ENCODE measurements around the gene APP.

APP gene

GRCh38 chr21:25845729-25846256, 324.8 kb downstream of the APP start:
- H3K4me3 Mint-ChIP-seq: no peak overlapping the region
- no peak overlapping the region for H3K27ac Mint-ChIP-seq
- no peak for DNase-seq
- peaks cover 5% of the 10 kb centered on the region for H3K27me3 Mint-ChIP-seq (ENCODE audit: low read depth, poor library complexity)
- H3K36me3 Mint-ChIP-seq (ENCODE audit: low read depth): no peaks in the 10 kb centered on the region
- peaks cover 9% of the 10 kb centered on the region for H3K4me1 Mint-ChIP-seq
- peaks cover 28% of the 10 kb centered on the region for H3K9me3 Mint-ChIP-seq
- no peak for TF ChIP-seq CTCF (IDR thresholded peaks at IDR 0.05)

- Mint-ChIP-seq H3K27ac (peak overlapping the region; percentile 88), H3K4me3 (no peak overlapping the region), H3K27me3 (ENCODE audit: low read depth, poor library complexity) (peaks cover 7% of the 10 kb centered on the region), H3K36me3 (ENCODE audit: low read depth) (no peaks in the 10 kb centered on the region), H3K4me1 (peaks cover 9% of the 10 kb centered on the region), H3K9me3 (peaks cover 25% of the 10 kb centered on the region)
- TF ChIP-seq CTCF (IDR thresholded peaks at IDR 0.05): no peak
- DNase-seq: no peak
Measured at GRCh38 chr21:25842925-25843324, 327.6 kb downstream of the APP start.

GRCh38 chr21:25838809-25839208, 331.8 kb downstream of the APP start:
- DNase-seq: no peak
- no peaks in the 10 kb centered on the region for H3K36me3 Mint-ChIP-seq (ENCODE audit: low read depth)
- no peak overlapping the region for H3K4me3 Mint-ChIP-seq
- peaks cover 9% of the 10 kb centered on the region for H3K4me1 Mint-ChIP-seq
- no peak overlapping the region for H3K27ac Mint-ChIP-seq
- H3K9me3 Mint-ChIP-seq: peaks cover 19% of the 10 kb centered on the region
- H3K27me3 Mint-ChIP-seq (ENCODE audit: low read depth, poor library complexity): peaks cover 7% of the 10 kb centered on the region
- no peak for TF ChIP-seq CTCF (IDR thresholded peaks at IDR 0.05)

GRCh38 chr21:25837533-25838265, 332.9 kb downstream of the APP start:
- Mint-ChIP-seq H3K4me3 (no peak overlapping the region), H3K9me3 (peaks cover 30% of the 10 kb centered on the region), H3K4me1 (peaks cover 3% of the 10 kb centered on the region), H3K27me3 (ENCODE audit: low read depth, poor library complexity) (peaks cover 7% of the 10 kb centered on the region), H3K27ac (no peak overlapping the region), H3K36me3 (ENCODE audit: low read depth) (no peaks in the 10 kb centered on the region)
- no peak for TF ChIP-seq CTCF (IDR thresholded peaks at IDR 0.05)
- DNase-seq: no peak

GRCh38 chr21:25836396-25836795, 334.2 kb downstream of the APP start:
- Mint-ChIP-seq H3K36me3 (ENCODE audit: low read depth) (no peaks in the 10 kb centered on the region), H3K27ac (no peak overlapping the region), H3K4me3 (no peak overlapping the region), H3K9me3 (peaks cover 33% of the 10 kb centered on the region), H3K4me1 (no peaks in the 10 kb centered on the region), H3K27me3 (ENCODE audit: low read depth, poor library complexity) (peaks cover 2% of the 10 kb centered on the region)
- TF ChIP-seq CTCF (IDR thresholded peaks at IDR 0.05): no peak
- DNase-seq: no peak

GRCh38 chr21:25834381-25834780, 336.2 kb downstream of the APP start:
- Mint-ChIP-seq H3K27ac (no peak overlapping the region), H3K27me3 (ENCODE audit: low read depth, poor library complexity) (no peaks in the 10 kb centered on the region), H3K36me3 (ENCODE audit: low read depth) (no peaks in the 10 kb centered on the region), H3K4me1 (no peaks in the 10 kb centered on the region), H3K9me3 (peaks cover 27% of the 10 kb centered on the region), H3K4me3 (no peak overlapping the region)
- DNase-seq: no peak
- no peak for TF ChIP-seq CTCF (IDR thresholded peaks at IDR 0.05)

Measured in nephron progenitor cell (in vitro differentiated cells).